ENCODE measurements around the gene KIR3DL1.
"Not testable (repeated sequence)": the region's sequence is repeated elsewhere in the genome, so short reads cannot be mapped to it uniquely, and the experiment has no call there.

Gene KIR3DL1

GRCh38 chr19:54817670-54818536 is 1.6 kb downstream of the KIR3DL1 start:
- DNase-seq = no peak

- not testable (repeated sequence) for DNase-seq
These were observed 8.1 kb downstream of the KIR3DL1 start for GRCh38 chr19:54824416-54824815.

GRCh38 chr19:54825326-54825725 is 9.1 kb downstream of the KIR3DL1 start:
- DNase-seq = not testable (repeated sequence)

GRCh38 chr19:54828064-54828463 is 11.8 kb downstream of the KIR3DL1 start:
- not testable (repeated sequence) for DNase-seq

GRCh38 chr19:54832496-54832895 is 16.2 kb downstream of the KIR3DL1 start, which contains the start of gene KIR2DS4:
TSS of gene KIR2DS4 (plus strand) at chr19:54832676.
- not testable (repeated sequence) for DNase-seq

GRCh38 chr19:54835126-54835525 is 18.9 kb downstream of the KIR3DL1 start:
- not testable (repeated sequence) for DNase-seq

- not testable (repeated sequence) for DNase-seq
These were observed 21.3 kb downstream of the KIR3DL1 start for GRCh38 chr19:54837522-54837921.

- DNase-seq = not testable (repeated sequence)
These were observed 26.9 kb downstream of the KIR3DL1 start for GRCh38 chr19:54843171-54843570.

GRCh38 chr19:54850061-54850640 is 33.9 kb downstream of the KIR3DL1 start, which contains the start of gene KIR3DL2:
TSS of gene KIR3DL2 (plus strand) at chr19:54850443. CDS start at chr19:54850476, 33 bp downstream.
- DNase-seq = not testable (repeated sequence)

- no peak for DNase-seq
These were observed 34.7 kb downstream of the KIR3DL1 start for GRCh38 chr19:54850930-54851329.

GRCh38 chr19:54851353-54851752 is 35.1 kb downstream of the KIR3DL1 start:
- no peak for DNase-seq

GRCh38 chr19:54855241-54855640 is 39.0 kb downstream of the KIR3DL1 start:
- not testable (repeated sequence) for DNase-seq

- not testable (repeated sequence) for DNase-seq
These were observed 42.2 kb downstream of the KIR3DL1 start for GRCh38 chr19:54858476-54858875.

- DNase-seq = not testable (repeated sequence)
These were observed 43.2 kb downstream of the KIR3DL1 start for GRCh38 chr19:54859421-54859820.

- not testable (repeated sequence) for DNase-seq
These were observed 47.2 kb downstream of the KIR3DL1 start for GRCh38 chr19:54863459-54863858.

GRCh38 chr19:54871696-54872095 is 55.4 kb downstream of the KIR3DL1 start:
- no peak for DNase-seq

- DNase-seq = no peak
These were observed 57.7 kb downstream of the KIR3DL1 start, which contains the start of gene FCAR for GRCh38 chr19:54873990-54874389. TSS of gene FCAR (plus strand) at chr19:54874235. CDS start at chr19:54874290, 55 bp downstream.

GRCh38 chr19:54875506-54875905 is 59.2 kb downstream of the KIR3DL1 start:
- DNase-seq = no peak

GRCh38 chr19:54877471-54877870 is 61.2 kb downstream of the KIR3DL1 start:
- no peak for DNase-seq

Data from activated naive CD4-positive, alpha-beta T cell treated with Interleukin-2 at 50 U/mL for 16 hours (primary cell).